GM21423 (cell line): Measurements from ENCODE around the gene DAAM1.
A peak's percentile ranks its signal among the peaks of the same experiment; 100 is the strongest.

ENCODE experiments used
- ATAC-seq: cut with Tn5 transposase; IDR thresholded peaks from one replicate; pipeline ENCODE4 v1.9.1; 2021; ENCODE audit warnings: mild to moderate bottlenecking, moderate library complexity; ENCODE audit not compliant: unreplicated experiment

Gene DAAM1

DNA sequence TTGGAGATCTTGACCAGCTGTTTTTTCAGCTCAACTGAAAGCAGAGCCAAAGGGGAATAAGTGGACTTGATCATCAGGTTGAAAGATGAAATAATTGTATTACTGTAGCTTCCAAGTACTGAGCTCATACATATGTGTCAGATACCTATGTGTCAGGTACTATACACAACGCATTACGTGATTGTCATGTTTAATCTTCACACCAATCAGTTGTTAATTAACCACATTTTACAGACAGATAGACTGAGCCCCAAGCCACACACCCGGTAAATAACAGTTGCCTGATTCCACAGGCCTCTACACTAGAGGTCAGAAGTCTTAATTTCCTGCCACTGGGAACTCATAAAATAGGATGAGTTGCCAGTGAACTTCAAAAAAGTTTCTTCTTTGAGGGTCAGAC is 148.2 kb downstream of the DAAM1 start:
- no peak for ATAC-seq

DNA sequence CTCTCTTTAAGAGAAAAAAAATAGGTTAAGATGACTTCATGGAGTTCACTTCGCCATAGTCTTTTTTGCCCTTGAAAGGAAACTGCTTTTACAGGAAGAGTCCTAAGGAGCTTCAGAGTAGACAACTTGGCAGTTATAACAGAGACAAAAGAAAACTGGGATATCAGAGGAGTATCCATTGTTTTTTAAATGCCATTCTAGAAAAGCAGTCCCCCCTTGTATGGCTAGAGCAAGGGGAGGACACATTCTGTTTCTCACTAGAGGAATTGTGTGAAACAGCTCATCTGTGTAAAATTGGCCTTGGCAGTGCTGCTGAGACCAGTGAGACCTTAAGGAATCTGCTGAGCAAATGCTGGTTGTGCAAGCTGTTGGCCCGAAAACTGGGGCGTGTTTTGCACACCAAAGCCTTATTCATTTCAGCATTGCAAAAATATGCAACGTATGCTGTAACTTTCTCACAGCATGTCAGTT is 148.7 kb downstream of the DAAM1 start:
- no peak for ATAC-seq

DNA sequence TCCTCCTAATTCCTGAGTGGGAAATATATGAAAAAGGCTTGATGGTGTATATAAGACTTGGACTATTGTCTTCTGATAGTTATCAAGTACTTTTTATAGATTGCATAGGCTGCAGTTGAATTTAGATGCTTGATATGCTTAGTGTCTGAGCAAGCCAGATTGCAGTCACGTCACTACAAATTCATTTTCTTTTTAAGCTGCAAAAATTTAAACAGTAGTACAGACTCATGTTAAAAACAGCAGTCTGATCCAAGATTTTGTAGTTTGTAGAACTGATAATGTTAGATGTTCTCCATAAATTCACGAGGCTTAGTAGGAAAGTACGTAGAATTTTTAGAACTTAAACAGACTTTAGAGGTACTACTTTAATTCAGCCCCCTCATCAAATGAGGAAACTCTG is 150.3 kb downstream of the DAAM1 start:
- no peak for ATAC-seq

DNA sequence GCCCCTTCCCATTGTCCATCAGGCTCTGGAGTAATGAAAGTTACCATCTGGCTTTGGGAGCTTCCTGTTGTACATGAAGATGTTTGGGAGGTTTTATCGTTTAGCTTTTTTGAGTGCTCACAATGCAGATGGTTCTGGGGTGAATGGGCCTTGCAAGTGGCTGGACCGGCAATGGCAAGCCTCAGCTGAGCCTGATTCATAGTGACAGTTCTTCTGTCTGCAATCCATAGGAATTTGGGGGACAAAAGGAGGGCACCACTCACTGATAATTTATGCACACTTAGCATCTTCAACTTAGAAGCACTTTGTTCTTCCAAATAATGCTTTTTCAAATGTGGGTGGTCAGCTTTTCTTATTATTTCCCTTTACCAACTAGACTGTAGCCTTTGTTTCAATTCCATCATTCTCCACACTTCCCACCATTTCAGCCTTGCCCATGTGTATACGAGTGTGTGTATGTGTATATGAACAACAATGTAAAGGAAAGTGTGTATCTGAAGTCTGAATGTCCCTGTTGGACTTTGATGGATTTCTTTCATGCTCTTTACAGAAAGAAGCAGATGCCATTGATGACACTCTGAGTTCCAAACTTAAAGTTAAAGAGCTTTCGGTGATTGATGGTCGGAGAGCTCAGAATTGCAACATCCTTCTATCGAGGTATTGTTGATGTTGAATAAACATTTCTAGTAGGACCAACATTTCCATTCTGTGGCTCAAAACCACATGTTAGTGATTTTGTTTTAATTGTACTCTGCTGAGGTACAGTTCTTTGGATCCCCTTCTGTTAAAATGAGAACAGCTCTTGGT is 151.3 kb downstream of the DAAM1 start:
- ATAC-seq: no peak

DNA sequence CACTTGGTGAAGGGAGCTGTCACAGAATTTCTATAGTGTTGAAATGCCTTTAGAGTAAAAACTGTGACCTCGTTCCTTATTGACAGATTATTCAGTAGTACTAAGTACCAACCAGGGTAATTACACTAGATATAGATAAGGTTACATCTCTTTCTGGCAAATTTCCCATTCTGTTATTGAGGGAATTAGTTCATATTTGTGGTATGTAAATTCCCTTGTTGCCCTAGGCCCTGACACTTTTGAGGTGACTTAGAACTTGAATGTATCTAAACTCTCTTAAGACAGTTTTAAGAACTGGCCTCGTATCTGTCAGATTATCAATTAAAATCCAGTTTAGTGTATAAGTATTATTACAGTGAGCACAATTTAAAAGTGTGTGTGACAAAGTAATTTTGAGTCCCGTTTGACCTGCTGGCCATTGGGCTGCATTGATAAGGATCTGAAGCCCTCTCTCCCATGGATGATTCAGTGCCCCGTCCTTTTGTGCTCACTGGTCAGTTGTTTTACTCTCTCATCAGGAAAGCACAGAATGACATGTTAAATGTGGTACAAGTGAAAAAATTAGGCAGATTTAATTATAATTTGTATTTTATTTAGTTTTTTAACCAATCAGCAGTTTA is 153.5 kb downstream of the DAAM1 start:
- no peak for ATAC-seq

DNA sequence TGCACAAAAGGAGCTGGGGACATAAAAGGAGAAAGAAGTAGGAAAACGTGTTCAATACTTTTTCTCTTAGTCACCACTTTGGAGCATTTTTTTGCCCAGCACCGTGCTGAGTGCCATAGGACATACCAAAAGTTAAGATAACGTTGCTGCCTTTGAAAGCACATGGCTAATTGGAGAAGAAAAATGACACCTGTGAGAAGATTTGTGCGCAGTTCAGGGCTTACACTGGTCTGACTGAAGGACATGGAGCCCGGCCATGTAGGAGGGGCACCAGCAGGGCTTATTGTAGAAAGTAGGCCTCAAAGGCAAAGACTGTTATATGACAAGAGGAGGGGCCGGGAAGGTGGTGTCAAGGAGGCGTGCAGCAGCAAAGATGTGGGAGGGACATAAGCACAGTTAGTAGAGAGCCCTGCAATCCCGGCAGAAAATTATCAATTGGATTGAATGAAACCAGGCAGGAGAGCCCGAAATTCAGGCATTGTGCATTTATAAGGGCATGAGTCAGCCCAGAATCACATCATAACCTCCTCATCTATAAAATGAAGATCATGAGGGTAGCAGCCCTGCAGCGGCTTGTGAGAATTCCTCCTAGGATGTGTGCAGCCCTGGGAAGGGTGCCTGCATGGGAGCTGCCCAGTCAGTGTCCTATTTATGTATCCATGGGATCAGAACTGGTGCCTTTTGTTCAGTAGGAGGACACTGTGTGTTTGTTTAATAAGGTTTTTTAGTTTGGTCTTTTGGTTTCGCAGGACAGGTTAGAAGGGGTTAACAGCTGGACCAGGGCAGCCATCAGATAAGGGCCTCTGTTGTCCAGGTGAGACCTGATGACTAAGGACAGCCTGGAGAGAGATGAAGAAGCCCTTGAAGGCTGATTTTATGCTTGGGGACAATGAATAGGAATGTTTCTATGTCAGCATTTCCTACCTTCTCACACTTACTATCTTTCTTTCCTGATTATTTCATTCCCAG is 154.3 kb downstream of the DAAM1 start:
- no peak for ATAC-seq

DNA sequence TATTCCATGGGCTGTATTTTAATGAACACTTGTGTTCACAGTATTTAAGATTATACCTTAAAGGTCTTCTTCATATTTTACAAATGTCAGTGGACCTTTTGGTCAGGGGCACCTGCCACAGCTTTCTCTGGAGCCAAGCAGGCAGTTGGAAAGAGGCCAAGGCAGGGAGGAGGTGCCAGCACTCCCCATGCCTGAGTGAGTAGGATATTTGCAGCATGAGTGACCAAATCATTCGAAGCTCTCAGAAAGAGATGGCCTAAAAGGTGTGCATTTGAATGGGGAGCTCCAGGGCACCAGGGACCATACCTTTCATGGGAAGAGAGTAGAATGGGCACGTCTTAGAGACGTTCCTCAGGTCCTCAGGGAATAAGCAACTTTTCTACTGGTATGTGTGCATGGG is 155.1 kb downstream of the DAAM1 start:
- ATAC-seq: no peak

DNA sequence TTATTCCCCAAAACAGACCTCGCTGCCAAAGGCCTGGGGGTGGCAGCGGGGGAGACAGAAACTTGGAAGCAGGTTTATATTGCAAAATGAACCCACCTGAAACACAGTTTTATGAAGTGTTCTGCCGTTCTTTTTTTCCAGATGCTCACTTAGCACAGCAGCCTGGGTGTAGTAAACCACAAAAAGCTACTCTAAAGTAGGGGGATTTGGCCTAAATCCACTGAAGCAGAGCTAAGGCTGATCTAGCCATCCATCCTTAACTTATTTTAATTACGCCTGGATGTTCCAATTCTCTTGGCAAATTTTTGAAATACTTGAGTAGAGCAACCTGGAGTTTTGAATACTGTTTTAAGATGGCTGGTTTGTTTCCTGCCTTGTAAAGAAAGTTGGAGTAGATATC is 155.5 kb downstream of the DAAM1 start:
- no peak for ATAC-seq

DNA sequence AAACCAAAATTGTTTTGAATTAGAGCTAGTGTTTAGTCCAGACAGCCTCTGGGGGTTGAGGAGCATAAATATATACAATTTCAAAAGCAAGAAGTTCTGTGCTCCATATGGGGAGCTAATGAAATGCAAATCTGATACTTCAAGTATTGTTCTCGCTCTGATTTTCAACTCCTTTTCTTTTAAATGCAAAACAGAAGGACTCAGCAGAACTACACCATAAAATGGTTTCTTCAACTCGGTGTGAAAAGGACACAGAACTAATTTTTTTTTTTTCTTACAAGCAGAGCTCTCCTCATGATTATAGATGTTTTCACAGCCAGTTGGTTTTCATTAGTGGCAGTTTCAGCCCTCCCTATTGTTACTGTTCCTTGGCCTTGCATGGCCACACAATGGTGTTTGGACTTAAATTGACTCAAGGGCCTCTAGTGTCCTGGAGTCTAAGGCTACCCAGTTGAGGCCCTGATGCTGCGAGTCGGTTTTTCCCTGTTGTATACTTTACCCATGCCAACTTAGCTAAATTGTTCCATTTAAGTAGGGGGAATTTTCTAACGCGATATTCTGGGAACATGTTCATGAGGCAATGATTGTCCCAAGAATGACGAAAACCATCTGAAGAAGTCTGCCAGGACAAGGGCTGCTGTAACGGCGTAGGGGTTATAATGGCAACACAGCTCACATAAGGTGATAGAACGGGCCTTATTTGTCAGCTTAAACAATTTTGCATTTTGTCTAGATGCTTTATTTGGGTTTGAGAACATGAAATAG is 156.4 kb downstream of the DAAM1 start:
- no peak for ATAC-seq

DNA sequence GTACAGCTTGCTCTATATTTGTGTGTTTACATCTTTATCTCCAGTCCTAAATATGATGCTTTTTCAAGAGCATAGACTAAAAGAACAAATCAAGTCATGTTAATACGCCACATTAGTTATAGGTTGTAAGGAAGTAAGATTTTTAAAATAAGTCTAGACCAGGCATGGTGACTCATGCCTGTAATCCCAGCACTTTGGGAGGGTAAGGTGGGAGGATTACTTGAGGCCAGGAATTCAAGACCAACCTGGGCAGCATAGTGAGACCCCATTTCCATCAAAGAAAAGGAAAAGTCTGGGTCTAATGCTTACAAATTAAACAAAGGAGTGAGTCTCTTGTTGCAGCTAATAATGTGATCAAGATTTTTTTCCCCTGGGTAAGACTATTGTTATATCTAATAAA is 157.9 kb downstream of the DAAM1 start:
- ATAC-seq: no peak

DNA sequence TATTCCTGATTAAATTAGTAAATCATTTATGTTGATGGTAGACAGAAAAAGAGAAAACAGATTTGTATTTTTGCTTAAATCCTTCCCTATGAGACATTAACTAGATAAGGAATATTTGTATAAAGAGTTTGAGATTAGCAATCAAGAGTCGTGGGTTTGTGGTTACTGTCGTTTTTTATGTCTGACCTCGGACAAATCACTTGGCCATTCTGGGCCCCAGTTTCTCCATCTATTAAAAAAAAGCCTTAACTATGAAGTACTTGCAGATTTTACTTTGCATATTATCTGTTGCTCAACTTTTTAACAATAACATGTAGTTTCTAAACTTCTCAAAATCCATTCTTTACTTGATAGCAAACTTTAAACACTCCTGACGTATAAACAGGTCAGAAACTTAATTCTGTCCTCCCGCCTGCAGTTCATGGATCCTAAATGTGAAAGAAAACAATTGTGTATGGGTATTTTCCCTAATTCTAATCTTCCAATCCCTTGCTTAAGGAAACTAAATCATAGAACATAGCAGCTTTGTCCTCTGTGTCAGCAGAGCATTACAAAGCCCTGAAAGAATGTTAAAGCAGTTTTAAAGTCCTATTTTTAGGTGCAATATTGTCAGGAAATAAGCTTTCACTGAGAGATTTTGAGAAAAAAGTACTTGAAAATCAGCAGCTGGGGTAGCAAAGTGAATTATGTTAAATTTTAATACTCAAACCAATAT is 158.5 kb downstream of the DAAM1 start:
- no peak for ATAC-seq

DNA sequence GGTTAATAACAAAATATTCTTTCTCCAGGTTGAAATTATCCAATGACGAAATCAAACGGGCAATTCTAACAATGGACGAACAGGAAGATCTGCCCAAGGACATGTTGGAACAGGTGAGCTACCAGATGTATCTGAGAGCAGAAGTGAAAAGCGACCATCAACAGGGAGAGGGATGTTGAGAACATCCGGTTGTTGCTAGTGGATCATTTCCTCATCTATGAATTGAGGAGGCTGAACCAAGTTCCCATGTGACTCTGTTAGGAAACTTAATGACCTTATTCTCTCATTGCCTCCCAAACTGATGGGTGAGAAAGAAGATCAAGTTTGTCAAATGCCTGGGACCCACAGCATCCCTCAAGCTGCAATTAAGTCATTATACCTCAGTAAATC is 159.0 kb downstream of the DAAM1 start:
- ATAC-seq: no peak

DNA sequence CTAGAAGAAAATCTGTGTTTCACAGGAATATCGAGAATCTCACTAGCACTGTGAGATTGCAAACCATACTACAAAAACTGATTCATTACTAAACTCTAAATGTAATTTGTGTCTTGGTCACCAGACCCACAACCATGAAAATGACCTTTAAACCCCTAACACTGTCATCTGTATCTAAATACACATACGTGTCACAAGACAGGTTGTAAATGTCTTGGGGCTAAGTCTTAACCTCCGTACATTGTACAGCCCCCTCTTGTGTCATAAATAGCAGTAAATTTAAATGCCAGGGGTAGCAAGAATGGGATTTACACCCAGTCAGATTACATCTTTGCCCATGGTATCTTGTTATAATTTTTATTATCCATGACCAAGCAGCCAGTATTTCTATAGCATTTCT is 159.4 kb downstream of the DAAM1 start:
- no peak for ATAC-seq

DNA sequence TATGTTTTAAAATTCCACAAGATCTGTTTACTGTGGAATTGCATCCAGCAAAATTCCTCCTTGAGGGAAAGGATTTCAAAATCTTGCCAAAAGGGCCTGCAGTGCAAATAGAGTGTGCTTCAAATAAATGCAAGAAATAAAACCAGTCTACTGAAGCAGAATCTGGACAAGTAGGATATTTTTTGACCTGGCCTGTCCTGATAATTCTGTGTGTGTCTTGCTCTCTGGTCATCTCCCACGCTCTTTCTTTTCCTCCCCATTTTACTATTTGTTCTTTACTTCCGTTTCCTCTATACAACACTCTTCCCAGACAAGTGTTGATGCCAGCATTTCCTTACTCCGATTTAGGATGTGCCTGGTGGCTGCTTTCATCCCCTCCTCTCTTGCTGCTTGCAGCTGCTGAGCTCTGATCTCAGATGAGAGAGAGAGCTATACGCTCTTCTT is 160.8 kb downstream of the DAAM1 start:
- no peak for ATAC-seq

DNA sequence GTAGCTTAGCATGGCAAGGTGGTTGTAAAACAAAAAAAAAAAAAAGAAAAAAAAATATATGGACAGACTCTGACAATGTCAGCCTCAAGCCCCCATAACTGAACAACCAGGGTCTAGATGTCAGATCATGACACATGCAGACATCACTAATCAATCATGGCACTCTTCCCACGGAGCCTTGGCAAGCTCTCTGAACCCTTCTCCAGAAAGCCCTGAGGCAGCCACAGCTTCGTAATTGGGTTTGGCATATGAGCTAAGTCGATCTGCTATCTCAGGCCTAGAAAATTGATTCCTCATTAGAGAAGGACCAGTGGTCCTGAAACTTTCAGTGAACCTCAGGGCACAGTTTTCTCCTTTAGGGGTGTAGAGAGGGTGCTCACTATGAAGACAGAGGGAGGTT is 164.5 kb downstream of the DAAM1 start:
- ATAC-seq: no peak

DNA sequence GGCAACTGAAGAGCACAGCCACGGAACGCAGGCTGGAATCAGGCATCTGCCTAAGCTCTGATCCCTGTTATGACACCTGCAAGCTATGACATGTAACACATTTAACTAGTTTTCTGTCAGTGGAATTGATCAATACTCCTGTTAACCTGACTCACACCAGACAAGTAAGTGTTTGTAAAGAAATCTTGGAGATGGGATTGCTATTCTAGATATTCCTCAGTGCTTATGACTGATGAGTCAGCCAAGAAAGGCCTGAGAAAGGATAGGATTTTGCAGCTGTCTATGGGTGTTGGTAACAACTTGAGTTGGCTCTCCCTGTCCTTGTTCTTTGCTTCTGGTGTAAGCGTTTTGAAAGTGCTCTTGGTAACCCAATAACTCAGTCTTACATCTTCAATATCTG is 166.2 kb downstream of the DAAM1 start:
- ATAC-seq: no peak

DNA sequence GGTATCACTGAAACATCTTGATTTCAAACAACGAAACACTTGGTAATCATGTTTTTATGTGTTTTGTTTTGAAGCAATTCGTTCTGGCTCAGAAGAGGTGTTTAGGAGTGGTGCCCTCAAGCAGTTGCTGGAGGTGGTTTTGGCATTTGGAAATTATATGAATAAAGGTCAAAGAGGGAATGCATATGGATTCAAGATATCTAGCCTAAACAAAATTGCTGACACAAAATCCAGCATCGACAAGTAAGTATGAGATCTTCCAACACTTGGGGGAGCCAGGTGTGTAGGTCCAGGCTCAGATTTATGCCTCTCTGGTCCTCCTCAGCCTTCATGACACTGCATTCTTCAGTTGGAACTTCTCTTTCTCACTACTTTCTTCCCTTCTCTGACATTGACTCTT is 166.6 kb downstream of the DAAM1 start:
- no peak for ATAC-seq

DNA sequence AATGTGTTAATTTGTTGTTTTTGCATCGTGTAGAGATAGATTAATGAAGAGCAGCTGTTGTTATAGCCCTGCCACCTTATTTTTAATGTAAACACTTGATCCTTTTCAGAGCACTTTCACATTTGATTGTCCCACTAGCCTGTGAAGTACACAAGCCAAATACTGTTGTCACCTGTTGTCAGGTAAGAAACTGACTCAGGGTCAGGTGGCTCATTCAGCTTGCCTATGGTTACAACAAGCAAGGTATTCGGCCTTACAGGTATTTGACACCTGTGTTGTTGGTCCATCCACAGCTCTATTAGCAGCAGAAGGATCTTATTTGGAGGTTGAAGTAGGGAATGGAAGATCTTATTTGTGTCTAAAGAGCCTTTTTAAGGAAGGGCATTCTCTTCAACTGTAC is 167.8 kb downstream of the DAAM1 start:
- peak; percentile 36 for ATAC-seq

DNA sequence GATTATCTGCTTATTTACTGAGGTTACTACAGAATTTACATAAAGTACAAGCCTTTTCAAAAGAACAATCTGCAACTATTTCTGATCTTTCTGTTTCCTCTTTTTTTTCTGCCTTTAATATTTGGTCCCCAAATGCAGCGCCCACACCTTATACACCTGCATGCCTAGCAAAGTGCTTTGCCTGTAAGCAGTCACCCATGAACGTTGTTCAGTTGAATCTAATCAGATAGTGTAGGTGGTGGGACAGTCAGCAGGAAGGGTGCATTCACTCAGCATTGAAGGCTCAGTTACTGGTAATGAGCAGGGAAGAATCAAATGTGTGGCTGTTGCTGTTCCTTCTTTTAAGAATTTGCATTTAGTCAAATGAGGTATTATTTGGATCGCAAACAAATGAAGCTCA is 168.3 kb downstream of the DAAM1 start:
- ATAC-seq: peak; percentile 46

DNA sequence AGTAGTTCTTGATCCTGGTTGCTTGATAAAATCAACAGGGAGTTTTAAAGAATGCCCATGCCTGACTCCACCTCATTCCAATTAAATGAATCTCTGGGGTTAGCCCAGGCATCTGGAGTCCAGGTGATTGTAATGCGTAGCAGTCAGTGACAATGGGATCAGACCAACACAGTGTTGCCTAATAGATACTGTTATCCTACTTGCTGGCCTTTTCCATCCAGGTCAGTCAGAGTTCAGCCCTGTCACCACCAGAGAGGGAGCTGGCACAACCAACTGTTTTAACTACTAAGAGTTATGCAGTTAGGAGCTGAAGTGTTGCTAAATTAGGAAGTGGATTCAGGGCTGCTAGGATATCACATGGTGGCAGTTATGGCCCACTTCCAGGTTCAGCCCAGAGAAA is 169.6 kb downstream of the DAAM1 start:
- no peak for ATAC-seq
